ENCODE results near the gene CEBPA. TPM values are rescaled to one million over a fixed set of nuclear protein-coding genes. Genes with fewer than 3 reads are reported as not detected.
"Not testable (repeated sequence)": the region's sequence is repeated elsewhere in the genome, so short reads cannot be mapped to it uniquely, and the experiment has no call there.

The CEBPA gene
- total RNA-seq, 1 donor from 2014 or later, result 14.9 TPM

- intact Hi-C loops (cut with DNase I), result no loop called here
- no peak overlapping the region for H3K4me3 ChIP-seq
- DNase-seq (ENCODE audit: low spot score in 2 of 2), result no peak
- peaks cover 10 to 11% of the 10 kb centered on the region in 2 donors for H3K4me1 ChIP-seq
- no peaks in the 10 kb centered on the region for H3K36me3 ChIP-seq
- TF ChIP-seq CTCF (IDR thresholded peaks at IDR 0.05), result no peak
- H3K9me3 ChIP-seq, result no peaks in the 10 kb centered on the region
- H3K27me3 ChIP-seq, result peaks cover 4% of the 10 kb centered on the region
- no peak overlapping the region for H3K27ac ChIP-seq
These were observed 4.0 kb downstream of the CEBPA start for GRCh38 chr19:33298146-33298911.

- intact Hi-C loops (cut with DNase I), result no loop called here
- no peak for TF ChIP-seq CTCF (IDR thresholded peaks at IDR 0.05)
- H3K4me3 ChIP-seq, result no peak overlapping the region
- DNase-seq (ENCODE audit: low spot score in 2 of 2), result no peak
- H3K27ac ChIP-seq, result no peak overlapping the region
- no peaks in the 10 kb centered on the region for H3K9me3 ChIP-seq
- peaks cover 10 to 11% of the 10 kb centered on the region in 2 donors for H3K4me1 ChIP-seq
- no peaks in the 10 kb centered on the region for H3K36me3 ChIP-seq
- H3K27me3 ChIP-seq, result peaks cover 4% of the 10 kb centered on the region
These were observed 4.8 kb downstream of the CEBPA start for GRCh38 chr19:33297401-33298145.

GRCh38 chr19:33296488-33296971 is 5.8 kb downstream of the CEBPA start:
- peaks cover 4% of the 10 kb centered on the region for H3K27me3 ChIP-seq
- H3K4me3 ChIP-seq, result no peak overlapping the region
- DNase-seq (ENCODE audit: low spot score in 2 of 2), result no peak
- intact Hi-C loops (cut with DNase I), result no loop called here
- H3K27ac ChIP-seq, result no peak overlapping the region
- H3K9me3 ChIP-seq, result no peaks in the 10 kb centered on the region
- peaks cover 7 to 11% of the 10 kb centered on the region in 2 donors for H3K4me1 ChIP-seq
- no peaks in the 10 kb centered on the region for H3K36me3 ChIP-seq
- no peak for TF ChIP-seq CTCF (IDR thresholded peaks at IDR 0.05)

- intact Hi-C loops (cut with DNase I), result no loop called here
These were observed 6.5 kb downstream of the CEBPA start for GRCh38 chr19:33295621-33296487.

GRCh38 chr19:33295046-33295445 is 7.3 kb downstream of the CEBPA start:
- H3K27me3 ChIP-seq; H3K4me3 ChIP-seq; intact Hi-C loops (cut with DNase I); H3K27ac ChIP-seq; DNase-seq (ENCODE audit: low spot score in 2 of 2); H3K36me3 ChIP-seq; H3K4me1 ChIP-seq; H3K9me3 ChIP-seq: not testable (repeated sequence)

More at GRCh38 chr19:33295621-33296487, 6.5 kb downstream of the CEBPA start:
- no peak for TF ChIP-seq CTCF (IDR thresholded peaks at IDR 0.05)
- DNase-seq (ENCODE audit: low spot score in 2 of 2), result no peak
- H3K27me3 ChIP-seq, result no peaks in the 10 kb centered on the region
- H3K4me1 ChIP-seq, result peaks cover 3 to 6% of the 10 kb centered on the region in 2 donors
- H3K36me3 ChIP-seq, result no peaks in the 10 kb centered on the region
- no peak overlapping the region for H3K4me3 ChIP-seq
- no peak overlapping the region for H3K27ac ChIP-seq
- no peaks in the 10 kb centered on the region for H3K9me3 ChIP-seq

Data from ascending aorta (tissue), 2 donors.